GM10847 (cell line): ENCODE measurements around the gene CHST3.

Experiments
- POLR2A ChIP-seq: IDR thresholded peaks from 2 replicates; pipeline ENCODE4 v1.6.1; 2011; ENCODE audit not compliant: insufficient read length; ENCODE audit errors: extremely low read depth

CHST3 gene

GRCh38 chr10:71978988-71979691 lies 14.9 kb downstream of the CHST3 start:
- no peak for TF ChIP-seq POLR2A

GRCh38 chr10:71979692-71980062 lies 15.5 kb downstream of the CHST3 start:
- no peak for TF ChIP-seq POLR2A

GRCh38 chr10:71980181-71981014 lies 16.2 kb downstream of the CHST3 start:
- no peak for TF ChIP-seq POLR2A

- no peak for TF ChIP-seq POLR2A
Observed at GRCh38 chr10:71981015-71981875, 17.1 kb downstream of the CHST3 start.

GRCh38 chr10:71981876-71982230 lies 17.7 kb downstream of the CHST3 start:
- TF ChIP-seq POLR2A: no peak

GRCh38 chr10:71982269-71983178 lies 18.3 kb downstream of the CHST3 start:
- no peak for TF ChIP-seq POLR2A

GRCh38 chr10:71984126-71984808 lies 20.1 kb downstream of the CHST3 start:
- TF ChIP-seq POLR2A: no peak

GRCh38 chr10:71984809-71985388 lies 20.7 kb downstream of the CHST3 start:
- no peak for TF ChIP-seq POLR2A

GRCh38 chr10:71985542-71986250 lies 21.5 kb downstream of the CHST3 start:
- TF ChIP-seq POLR2A: no peak

- no peak for TF ChIP-seq POLR2A
Observed at GRCh38 chr10:71989661-71990454, 25.7 kb downstream of the CHST3 start.

GRCh38 chr10:71990706-71991269 lies 26.6 kb downstream of the CHST3 start:
- no peak for TF ChIP-seq POLR2A

GRCh38 chr10:71995449-71995848 lies 31.3 kb downstream of the CHST3 start:
- no peak for TF ChIP-seq POLR2A
